Measurements from ENCODE around the gene GYPC.

The GYPC gene

GRCh38 chr2:126671488-126671887 lies 15.5 kb downstream of the GYPC start:
- no peak overlapping the region for H3K4me3 ChIP-seq (ENCODE audit: low read depth, low read length)
- TF ChIP-seq, protein P1, sequence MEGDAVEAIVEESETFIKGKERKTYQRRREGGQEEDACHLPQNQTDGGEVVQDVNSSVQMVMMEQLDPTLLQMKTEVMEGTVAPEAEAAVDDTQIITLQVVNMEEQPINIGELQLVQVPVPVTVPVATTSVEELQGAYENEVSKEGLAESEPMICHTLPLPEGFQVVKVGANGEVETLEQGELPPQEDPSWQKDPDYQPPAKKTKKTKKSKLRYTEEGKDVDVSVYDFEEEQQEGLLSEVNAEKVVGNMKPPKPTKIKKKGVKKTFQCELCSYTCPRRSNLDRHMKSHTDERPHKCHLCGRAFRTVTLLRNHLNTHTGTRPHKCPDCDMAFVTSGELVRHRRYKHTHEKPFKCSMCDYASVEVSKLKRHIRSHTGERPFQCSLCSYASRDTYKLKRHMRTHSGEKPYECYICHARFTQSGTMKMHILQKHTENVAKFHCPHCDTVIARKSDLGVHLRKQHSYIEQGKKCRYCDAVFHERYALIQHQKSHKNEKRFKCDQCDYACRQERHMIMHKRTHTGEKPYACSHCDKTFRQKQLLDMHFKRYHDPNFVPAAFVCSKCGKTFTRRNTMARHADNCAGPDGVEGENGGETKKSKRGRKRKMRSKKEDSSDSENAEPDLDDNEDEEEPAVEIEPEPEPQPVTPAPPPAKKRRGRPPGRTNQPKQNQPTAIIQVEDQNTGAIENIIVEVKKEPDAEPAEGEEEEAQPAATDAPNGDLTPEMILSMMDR (IDR thresholded peaks at IDR 0.05; ENCODE audit: low read depth, low read length): no peak

GRCh38 chr2:126672980-126673605 lies 17.1 kb downstream of the GYPC start:
- H3K4me3 ChIP-seq (ENCODE audit: low read depth, low read length): no peak overlapping the region
- TF ChIP-seq, protein P1 (IDR thresholded peaks at IDR 0.05; ENCODE audit: low read depth, low read length): no peak

DNA sequence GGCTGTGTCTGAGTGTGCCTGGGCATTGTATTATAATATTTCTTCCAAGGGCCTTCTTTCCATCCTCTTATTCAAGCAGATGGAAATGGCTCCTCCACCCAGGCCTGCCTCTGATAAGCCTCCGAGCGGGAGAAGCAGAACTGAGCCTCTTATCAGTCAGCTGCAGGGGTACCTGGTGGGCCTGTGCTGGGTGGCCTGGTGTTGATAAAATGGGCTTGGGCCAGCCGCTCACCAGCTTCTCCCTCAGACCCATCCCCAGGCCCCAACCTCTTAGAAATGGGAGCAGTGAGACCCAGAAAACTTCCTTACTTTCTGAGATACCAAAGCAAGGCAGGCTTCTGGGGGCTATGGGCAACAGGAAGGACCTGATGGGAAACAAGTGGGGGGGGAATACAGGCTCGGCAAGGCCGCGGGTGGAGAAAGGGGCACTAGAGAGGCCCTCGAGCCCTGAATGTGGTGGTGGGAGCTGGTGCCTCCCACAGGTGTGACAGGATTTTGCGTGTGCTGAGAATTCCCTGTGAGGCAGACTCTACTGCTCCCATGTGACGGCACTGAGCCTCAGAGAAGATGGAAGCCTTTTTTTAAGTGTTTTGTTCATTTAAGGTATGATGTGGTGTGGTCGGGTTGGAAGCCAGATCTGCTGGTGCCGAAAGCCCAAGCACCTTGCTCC lies 18.3 kb downstream of the GYPC start:
- TF ChIP-seq, protein P1 (IDR thresholded peaks at IDR 0.05; ENCODE audit: low read depth, low read length): no peak
- no peak overlapping the region for H3K4me3 ChIP-seq (ENCODE audit: low read depth, low read length)

DNA sequence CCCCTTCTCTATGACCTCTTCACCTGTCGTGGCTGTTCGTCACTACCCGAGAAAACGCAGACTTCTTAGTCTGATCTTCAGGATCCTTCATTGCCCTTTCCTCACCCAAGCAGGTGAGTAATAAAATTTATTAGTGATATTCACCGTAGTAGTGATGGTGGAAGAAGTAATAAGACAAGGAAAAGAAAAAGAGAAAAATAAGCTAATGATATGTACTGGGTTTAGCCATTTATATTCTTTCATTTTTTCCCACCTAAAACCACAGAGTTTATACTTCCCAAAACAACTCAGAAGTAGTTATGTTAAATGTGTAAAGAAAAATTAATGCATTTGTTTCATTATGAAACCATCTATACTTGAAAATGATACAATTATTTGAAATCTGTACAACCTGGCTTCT lies 19.7 kb downstream of the GYPC start:
- TF ChIP-seq, protein P1 (IDR thresholded peaks at IDR 0.05; ENCODE audit: low read depth, low read length): no peak
- H3K4me3 ChIP-seq (ENCODE audit: low read depth, low read length): no peak overlapping the region

DNA sequence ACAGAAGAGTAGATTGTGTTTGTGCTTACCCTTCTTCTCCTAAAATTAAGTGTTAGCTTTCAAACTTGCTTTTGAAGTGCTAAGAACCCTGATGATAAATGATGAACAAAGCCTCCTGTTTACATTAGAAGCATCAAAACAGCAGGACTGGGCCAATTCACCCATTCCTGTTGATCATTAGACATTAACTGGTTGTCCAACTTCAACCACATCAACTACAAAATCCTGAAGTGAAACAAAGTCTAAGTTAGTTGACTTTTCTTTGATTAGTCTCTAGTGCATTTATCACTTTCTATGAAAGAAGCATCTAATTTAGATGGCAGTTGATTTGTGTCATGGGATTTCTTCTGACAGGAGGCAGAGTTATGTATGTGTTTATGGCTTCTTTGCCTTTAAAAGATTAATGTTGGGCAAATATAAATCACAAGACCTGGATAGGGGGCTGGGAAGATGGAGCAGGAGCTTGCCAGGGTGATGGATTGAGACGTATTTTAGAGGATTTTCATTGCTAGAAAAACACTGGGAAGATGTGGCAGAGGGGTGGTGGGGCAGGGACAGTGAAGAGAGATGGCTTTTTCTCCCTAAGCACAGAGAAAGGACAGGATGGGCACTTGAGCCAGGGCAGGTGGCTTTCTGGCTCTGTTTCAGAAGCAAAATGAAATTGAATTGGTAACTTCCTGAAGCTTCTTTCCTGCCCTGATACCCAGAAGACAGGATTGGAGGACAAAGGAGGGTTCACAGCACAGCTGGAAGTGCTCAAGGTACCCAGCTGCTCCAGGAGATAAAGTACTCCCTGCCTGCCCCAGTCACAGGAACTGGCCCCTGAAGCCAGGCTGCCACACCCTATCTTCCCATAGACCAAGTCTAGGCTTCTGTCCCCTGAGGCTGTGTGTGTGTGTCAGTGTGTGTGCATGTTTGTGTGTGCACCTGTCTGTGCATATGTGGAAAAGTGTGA lies 20.5 kb downstream of the GYPC start:
- H3K4me3 ChIP-seq (ENCODE audit: low read depth, low read length): no peak overlapping the region
- TF ChIP-seq, protein P1 (IDR thresholded peaks at IDR 0.05; ENCODE audit: low read depth, low read length): no peak

- TF ChIP-seq, protein P1 (IDR thresholded peaks at IDR 0.05; ENCODE audit: low read depth, low read length): no peak
- no peak overlapping the region for H3K4me3 ChIP-seq (ENCODE audit: low read depth, low read length)
Observed at GRCh38 chr2:126677176-126677538, 21.2 kb downstream of the GYPC start.

Measured in WI38 (cell line).